Mesothelial cell of epicardium (in vitro differentiated cells): ENCODE results near the gene CAVIN2. TPM values are rescaled to one million over a fixed set of nuclear protein-coding genes. Genes with fewer than 3 reads are reported as not detected.

Experiments used
- DNase-seq, 2 experiments: peaks; one replicate each; pipeline ENCODE4 v3.0.0; 2021; ENCODE audit warnings: low spot score in 2 of 2; ENCODE audit not compliant: unreplicated experiment in 2 of 2
- H3K27ac Mint-ChIP-seq: 2 replicates; pipeline ENCODE4 v1.8.0; 2021; ENCODE audit warnings: mixed read lengths
- H3K27me3 Mint-ChIP-seq: 2 replicates; pipeline ENCODE4 v1.8.0; 2021; ENCODE audit warnings: low read depth, mixed read lengths
- H3K36me3 Mint-ChIP-seq: 2 replicates; pipeline ENCODE4 v1.8.0; 2021; ENCODE audit warnings: mixed read lengths
- H3K4me1 Mint-ChIP-seq: 2 replicates; pipeline ENCODE4 v1.8.0; 2021; ENCODE audit warnings: mixed read lengths
- H3K4me3 Mint-ChIP-seq: 2 replicates; pipeline ENCODE4 v1.8.0; 2021; ENCODE audit warnings: mild to moderate bottlenecking, moderate library complexity, mixed read lengths
- H3K9me3 Mint-ChIP-seq: 2 replicates; pipeline ENCODE4 v1.8.0; 2021; ENCODE audit warnings: mixed read lengths
- CTCF ChIP-seq: fragments of 200-600 bp; sonication (generic); IDR thresholded peaks from one replicate; pipeline ENCODE4 v1.5.0; 2021; ENCODE audit warnings: antibody characterized with exemption; ENCODE audit not compliant: unreplicated experiment
- total RNA-seq: library from RNA; stranded (reverse); gene quantifications from 3 replicates; pipeline ENCODE4 v1.2.1, GENCODE V29; 2021

Gene CAVIN2
- total RNA-seq, 1 donor from 2014 or later, result 0.96 TPM

DNA sequence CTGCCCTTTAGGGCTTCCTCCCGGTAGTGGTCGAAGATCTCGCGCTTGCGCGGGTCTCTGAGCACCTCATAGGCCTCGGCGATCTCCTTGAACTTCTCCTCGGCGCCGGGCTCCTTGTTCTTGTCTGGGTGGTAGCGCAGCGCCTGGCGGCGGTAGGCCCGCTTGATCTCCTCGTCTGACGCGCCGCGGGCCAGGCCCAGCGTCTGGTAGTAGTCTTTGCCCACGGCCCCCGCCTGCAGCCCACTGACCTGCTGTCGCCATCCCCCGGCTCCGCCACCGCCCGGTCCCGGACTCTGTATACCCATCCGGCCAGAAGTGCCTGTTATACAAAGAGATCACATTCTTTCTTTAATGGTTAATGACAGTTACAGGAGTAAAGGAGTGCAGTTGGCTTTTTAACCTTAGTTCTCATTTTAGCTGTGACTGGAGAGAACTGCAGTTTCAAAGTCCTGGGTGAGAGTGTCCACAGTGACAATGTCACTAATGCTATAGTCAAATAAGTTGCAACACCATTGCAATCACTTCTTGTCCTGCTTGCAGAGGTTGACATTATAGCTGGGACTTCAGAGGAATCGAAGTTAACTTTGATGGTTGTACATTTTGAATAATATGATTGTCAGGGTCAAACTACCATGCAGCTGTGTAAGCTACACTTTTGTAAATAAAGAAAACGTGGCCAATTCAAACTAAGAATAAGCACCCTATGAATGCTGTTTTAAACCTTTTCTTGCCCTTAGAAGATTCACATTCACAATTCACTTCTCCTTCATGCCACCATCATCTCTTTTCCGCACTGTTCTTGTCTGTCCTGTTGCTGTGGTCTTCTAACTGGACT, 35.3 kb upstream of the CAVIN2 start:
- Mint-ChIP-seq H3K36me3 (peaks cover 2% of the 10 kb centered on the region), H3K27ac (no peak overlapping the region), H3K27me3 (no peaks in the 10 kb centered on the region), H3K4me1 (peaks cover 40% of the 10 kb centered on the region), H3K4me3 (no peak overlapping the region), H3K9me3 (peaks cover 5% of the 10 kb centered on the region)
- DNase-seq, result no peak
- TF ChIP-seq CTCF, result no peak

GRCh38 chr2:191878548-191879279, 31.8 kb upstream of the CAVIN2 start:
- peaks cover 2% of the 10 kb centered on the region for H3K36me3 Mint-ChIP-seq
- H3K4me1 Mint-ChIP-seq, result peaks cover 12% of the 10 kb centered on the region

GRCh38 chr2:191877875-191878274, 31.0 kb upstream of the CAVIN2 start:
- Mint-ChIP-seq H3K9me3 (peaks cover 5% of the 10 kb centered on the region), H3K27ac (no peak overlapping the region), H3K4me3 (no peak overlapping the region), H3K27me3 (no peaks in the 10 kb centered on the region), H3K4me1 (peaks cover 12% of the 10 kb centered on the region), H3K36me3 (peaks cover 2% of the 10 kb centered on the region)
- no peak for TF ChIP-seq CTCF
- DNase-seq, result no peak

More at GRCh38 chr2:191878548-191879279, 31.8 kb upstream of the CAVIN2 start:
- no peak for DNase-seq
- Mint-ChIP-seq H3K9me3 (peaks cover 5% of the 10 kb centered on the region), H3K27me3 (no peaks in the 10 kb centered on the region), H3K4me3 (no peak overlapping the region), H3K27ac (peak overlapping the region; percentile 50)
- TF ChIP-seq CTCF, result no peak

GRCh38 chr2:191875859-191876258, 29.0 kb upstream of the CAVIN2 start:
- no peak for DNase-seq
- Mint-ChIP-seq H3K27me3 (no peaks in the 10 kb centered on the region), H3K4me3 (no peak overlapping the region), H3K9me3 (peaks cover 4% of the 10 kb centered on the region), H3K36me3 (peaks cover 2% of the 10 kb centered on the region), H3K27ac (no peak overlapping the region), H3K4me1 (peaks cover 12% of the 10 kb centered on the region)
- TF ChIP-seq CTCF, result no peak

- no peak for DNase-seq
- H3K27me3 Mint-ChIP-seq, result no peaks in the 10 kb centered on the region
- no peak overlapping the region for H3K27ac Mint-ChIP-seq
- peaks cover 4% of the 10 kb centered on the region for H3K9me3 Mint-ChIP-seq
- no peak overlapping the region for H3K4me3 Mint-ChIP-seq
- no peaks in the 10 kb centered on the region for H3K36me3 Mint-ChIP-seq
- peaks cover 24% of the 10 kb centered on the region for H3K4me1 Mint-ChIP-seq
- no peak for TF ChIP-seq CTCF
These were observed 23.9 kb upstream of the CAVIN2 start for GRCh38 chr2:191870744-191871143.
